Activated naive CD8-positive, alpha-beta T cell treated with anti-CD3 and anti-CD28 coated beads for 36 hours (primary cell): ENCODE measurements around the gene SHB. TPM values are rescaled to one million over a fixed set of nuclear protein-coding genes. Genes with fewer than 3 reads are reported as not detected.

Source experiments
- DNase-seq: peaks from one replicate; pipeline ENCODE4 v3.0.0; 2021
- H3K27ac Mint-ChIP-seq: one replicate; pipeline ENCODE4 v1.8.0; 2022; ENCODE audit warnings: mild to moderate bottlenecking, moderate library complexity, mixed read lengths
- H3K27me3 Mint-ChIP-seq: one replicate; pipeline ENCODE4 v1.8.0; 2022; ENCODE audit warnings: mild to moderate bottlenecking, mixed read lengths
- H3K36me3 Mint-ChIP-seq: one replicate; pipeline ENCODE4 v1.8.0; 2021; ENCODE audit warnings: mild to moderate bottlenecking, mixed read lengths
- H3K4me1 Mint-ChIP-seq: one replicate; pipeline ENCODE4 v1.8.0; 2021; ENCODE audit warnings: mixed read lengths
- H3K4me3 Mint-ChIP-seq: one replicate; pipeline ENCODE4 v1.8.0; 2022; ENCODE audit warnings: mild to moderate bottlenecking, moderate library complexity, mixed read lengths
- H3K9me3 Mint-ChIP-seq: one replicate; pipeline ENCODE4 v1.8.0; 2022; ENCODE audit warnings: mixed read lengths
- total RNA-seq, 2 experiments: library from RNA; stranded (reverse); gene quantifications; one replicate each; pipeline ENCODE4 v1.2.3, GENCODE V29; 2021

SHB gene
- total RNA-seq, 2 experiments from 2014 or later, result 1.2 to 1.8 TPM

GRCh38 chr9:38018241-38018957, 50.6 kb downstream of the SHB start:
- no peak for DNase-seq
- H3K27me3 Mint-ChIP-seq, result no peaks in the 10 kb centered on the region
- no peak overlapping the region for H3K4me3 Mint-ChIP-seq
- H3K27ac Mint-ChIP-seq, result no peak overlapping the region
- H3K36me3 Mint-ChIP-seq, result no peaks in the 10 kb centered on the region
- no peaks in the 10 kb centered on the region for H3K9me3 Mint-ChIP-seq
- H3K4me1 Mint-ChIP-seq, result no peaks in the 10 kb centered on the region

- no peaks in the 10 kb centered on the region for H3K4me1 Mint-ChIP-seq
- no peak overlapping the region for H3K4me3 Mint-ChIP-seq
- H3K27ac Mint-ChIP-seq, result no peak overlapping the region
- no peaks in the 10 kb centered on the region for H3K9me3 Mint-ChIP-seq
- no peak for DNase-seq
- no peaks in the 10 kb centered on the region for H3K36me3 Mint-ChIP-seq
- H3K27me3 Mint-ChIP-seq, result no peaks in the 10 kb centered on the region
Measured at GRCh38 chr9:38017885-38018186, 51.2 kb downstream of the SHB start.

GRCh38 chr9:38017149-38017884, 51.7 kb downstream of the SHB start:
- no peak overlapping the region for H3K27ac Mint-ChIP-seq
- H3K27me3 Mint-ChIP-seq, result no peaks in the 10 kb centered on the region

GRCh38 chr9:38016375-38017135, 52.5 kb downstream of the SHB start:
- Mint-ChIP-seq H3K27ac (no peak overlapping the region), H3K27me3 (no peaks in the 10 kb centered on the region), H3K4me3 (no peak overlapping the region), H3K9me3 (no peaks in the 10 kb centered on the region), H3K4me1 (no peaks in the 10 kb centered on the region), H3K36me3 (no peaks in the 10 kb centered on the region)
- no peak for DNase-seq

More at GRCh38 chr9:38017149-38017884, 51.7 kb downstream of the SHB start:
- no peaks in the 10 kb centered on the region for H3K4me1 Mint-ChIP-seq
- no peak for DNase-seq
- H3K36me3 Mint-ChIP-seq, result no peaks in the 10 kb centered on the region
- no peaks in the 10 kb centered on the region for H3K9me3 Mint-ChIP-seq
- no peak overlapping the region for H3K4me3 Mint-ChIP-seq

- H3K9me3 Mint-ChIP-seq, result no peaks in the 10 kb centered on the region
- DNase-seq, result no peak
- no peaks in the 10 kb centered on the region for H3K27me3 Mint-ChIP-seq
- no peak overlapping the region for H3K4me3 Mint-ChIP-seq
- H3K36me3 Mint-ChIP-seq, result no peaks in the 10 kb centered on the region
- H3K4me1 Mint-ChIP-seq, result no peaks in the 10 kb centered on the region
- H3K27ac Mint-ChIP-seq, result no peak overlapping the region
Measured at GRCh38 chr9:38015906-38016305, 53.1 kb downstream of the SHB start.

GRCh38 chr9:38015266-38015665, 53.8 kb downstream of the SHB start:
- Mint-ChIP-seq H3K27ac (no peak overlapping the region), H3K36me3 (no peaks in the 10 kb centered on the region)

GRCh38 chr9:38012767-38013450, 56.1 kb downstream of the SHB start:
- H3K36me3 Mint-ChIP-seq, result no peaks in the 10 kb centered on the region
- no peak for DNase-seq
- no peak overlapping the region for H3K27ac Mint-ChIP-seq
- no peak overlapping the region for H3K4me3 Mint-ChIP-seq
- no peaks in the 10 kb centered on the region for H3K9me3 Mint-ChIP-seq
- no peaks in the 10 kb centered on the region for H3K27me3 Mint-ChIP-seq
- peaks cover 11% of the 10 kb centered on the region for H3K4me1 Mint-ChIP-seq

More at GRCh38 chr9:38015266-38015665, 53.8 kb downstream of the SHB start:
- Mint-ChIP-seq H3K27me3 (no peaks in the 10 kb centered on the region), H3K4me3 (no peak overlapping the region), H3K9me3 (no peaks in the 10 kb centered on the region), H3K4me1 (no peaks in the 10 kb centered on the region)
- DNase-seq, result no peak

GRCh38 chr9:38011991-38012390, 57.0 kb downstream of the SHB start:
- Mint-ChIP-seq H3K4me1 (peaks cover 16% of the 10 kb centered on the region), H3K36me3 (no peaks in the 10 kb centered on the region), H3K27ac (no peak overlapping the region), H3K27me3 (no peaks in the 10 kb centered on the region), H3K4me3 (no peak overlapping the region), H3K9me3 (no peaks in the 10 kb centered on the region)
- DNase-seq, result no peak

- H3K36me3 Mint-ChIP-seq, result no peaks in the 10 kb centered on the region
- no peak for DNase-seq
- H3K27ac Mint-ChIP-seq, result no peak overlapping the region
- H3K4me1 Mint-ChIP-seq, result peaks cover 16% of the 10 kb centered on the region
- no peak overlapping the region for H3K4me3 Mint-ChIP-seq
- no peaks in the 10 kb centered on the region for H3K27me3 Mint-ChIP-seq
- H3K9me3 Mint-ChIP-seq, result no peaks in the 10 kb centered on the region
Measured at GRCh38 chr9:38010918-38011704, 57.9 kb downstream of the SHB start.

GRCh38 chr9:38009990-38010389, 59.0 kb downstream of the SHB start:
- Mint-ChIP-seq H3K4me3 (no peak overlapping the region), H3K4me1 (peaks cover 16% of the 10 kb centered on the region), H3K27me3 (no peaks in the 10 kb centered on the region), H3K27ac (no peak overlapping the region), H3K9me3 (no peaks in the 10 kb centered on the region), H3K36me3 (no peaks in the 10 kb centered on the region)
- DNase-seq, result no peak

GRCh38 chr9:38009035-38009501, 60.0 kb downstream of the SHB start:
- Mint-ChIP-seq H3K36me3 (no peaks in the 10 kb centered on the region), H3K27ac (peak overlapping the region; percentile 74), H3K27me3 (no peaks in the 10 kb centered on the region), H3K4me3 (no peak overlapping the region), H3K9me3 (no peaks in the 10 kb centered on the region), H3K4me1 (peaks cover 16% of the 10 kb centered on the region)
- DNase-seq, result no peak

GRCh38 chr9:38008168-38009034, 60.6 kb downstream of the SHB start:
- DNase-seq, result peak; percentile 70
- no peaks in the 10 kb centered on the region for H3K36me3 Mint-ChIP-seq
- H3K4me1 Mint-ChIP-seq, result peaks cover 16% of the 10 kb centered on the region
- no peaks in the 10 kb centered on the region for H3K27me3 Mint-ChIP-seq
- H3K9me3 Mint-ChIP-seq, result no peaks in the 10 kb centered on the region
- no peak overlapping the region for H3K4me3 Mint-ChIP-seq
- H3K27ac Mint-ChIP-seq, result peak overlapping the region; percentile 74

GRCh38 chr9:38007016-38007415, 62.0 kb downstream of the SHB start:
- H3K4me1 Mint-ChIP-seq, result peaks cover 21% of the 10 kb centered on the region
- no peaks in the 10 kb centered on the region for H3K9me3 Mint-ChIP-seq
- no peaks in the 10 kb centered on the region for H3K36me3 Mint-ChIP-seq
- H3K27me3 Mint-ChIP-seq, result no peaks in the 10 kb centered on the region
- no peak for DNase-seq
- H3K27ac Mint-ChIP-seq, result no peak overlapping the region
- no peak overlapping the region for H3K4me3 Mint-ChIP-seq
